UCSD-AML1 (cell line): Measurements from ENCODE around the gene TP53.

Experiments used
- DNase-seq: peaks from one replicate; lab custom pipeline; 2025; ENCODE audit not compliant: unreplicated experiment; lab: John Stamatoyannopoulos, UW

The TP53 gene

GRCh38 chr17:7707446-7707845 is 20.2 kb upstream of the TP53 start:
- DNase-seq, result no peak

GRCh38 chr17:7706631-7707354 is 19.5 kb upstream of the TP53 start:
- no peak for DNase-seq

- no peak for DNase-seq
Observed at GRCh38 chr17:7705269-7706255, 18.3 kb upstream of the TP53 start.

GRCh38 chr17:7704601-7705268 is 17.4 kb upstream of the TP53 start, which contains the start of gene EFNB3:
Gene EFNB3 (plus strand): TSS chr17:7705202. CDS start chr17:7705599, 397 bp downstream.
- DNase-seq, result no peak

- no peak for DNase-seq
Observed at GRCh38 chr17:7703584-7704479, 16.5 kb upstream of the TP53 start.

- DNase-seq, result no peak
Observed at GRCh38 chr17:7702776-7703175, 15.5 kb upstream of the TP53 start.

- DNase-seq, result no peak
Observed at GRCh38 chr17:7701681-7702080, 14.4 kb upstream of the TP53 start.

- DNase-seq, result no peak
Observed at GRCh38 chr17:7700510-7700909, 13.2 kb upstream of the TP53 start.

GRCh38 chr17:7697828-7698588 is 10.7 kb upstream of the TP53 start:
- no peak for DNase-seq

GRCh38 chr17:7695586-7695985 is 8.3 kb upstream of the TP53 start:
- DNase-seq, result no peak

- DNase-seq, result no peak
Observed at GRCh38 chr17:7688808-7689316, 1.6 kb upstream of the TP53 start.

- DNase-seq, result peak; percentile 96
Observed at GRCh38 chr17:7687908-7688807, 868 bp upstream of the TP53 start, which contains the start of gene WRAP53. Gene WRAP53 (plus strand): TSS chr17:7688477. CDS start chr17:7688649, 172 bp downstream.

- DNase-seq, result peak; percentile 83
Observed at GRCh38 chr17:7686222-7687071, 843 bp downstream of the TP53 start.

GRCh38 chr17:7685533-7686221 is 1.6 kb downstream of the TP53 start:
- DNase-seq, result peak; percentile 91

GRCh38 chr17:7684851-7685532 is 2.3 kb downstream of the TP53 start:
- no peak for DNase-seq

GRCh38 chr17:7677388-7678067 is 9.8 kb downstream of the TP53 start:
- no peak for DNase-seq
